ENCODE measurements around the gene ELOVL1. TPM values are rescaled to one million over a fixed set of nuclear protein-coding genes. Genes with fewer than 3 reads are reported as not detected.
"Not testable (repeated sequence)": the region's sequence is repeated elsewhere in the genome, so short reads cannot be mapped to it uniquely, and the experiment has no call there.

The ELOVL1 gene
- 10 to 100 TPM; 45.2 to 87.2 (median 80.5) TPM for polyA plus RNA-seq (ENCODE audit: insufficient read length in 4 of 4)

- DNase-seq (ENCODE audit: low read depth in 4 of 4, low spot score in 3 of 4), result peak in 3 of 4 donors; percentile 71 to 77 (median 73)
Measured at GRCh38 chr1:43367904-43368645, at the start of gene ELOVL1. Gene ELOVL1 (minus strand): TSS chr1:43368011. CDS start chr1:43365609, 2,402 bp downstream.

- DNase-seq (ENCODE audit: low read depth in 4 of 4, low spot score in 3 of 4), result no peak
Measured at GRCh38 chr1:43415901-43416300, 48.1 kb upstream of the ELOVL1 start.

- DNase-seq (ENCODE audit: low read depth in 4 of 4, low spot score in 3 of 4), result peak in 3 of 4 donors; percentile 12 to 30 (median 22)
Measured at GRCh38 chr1:43414634-43415223, 46.9 kb upstream of the ELOVL1 start.

GRCh38 chr1:43413426-43413825 is 45.6 kb upstream of the ELOVL1 start:
- DNase-seq (ENCODE audit: low read depth in 4 of 4, low spot score in 3 of 4), result not testable (repeated sequence)

- no peak for DNase-seq (ENCODE audit: low read depth in 4 of 4, low spot score in 3 of 4)
Measured at GRCh38 chr1:43410571-43410970, 42.8 kb upstream of the ELOVL1 start.

- DNase-seq (ENCODE audit: low read depth in 4 of 4, low spot score in 3 of 4), result no peak
Measured at GRCh38 chr1:43405876-43406234, 38.0 kb upstream of the ELOVL1 start.

GRCh38 chr1:43405219-43405875 is 37.5 kb upstream of the ELOVL1 start:
- DNase-seq (ENCODE audit: low read depth in 4 of 4, low spot score in 3 of 4), result no peak

- no peak for DNase-seq (ENCODE audit: low read depth in 4 of 4, low spot score in 3 of 4)
Measured at GRCh38 chr1:43404353-43404752, 36.5 kb upstream of the ELOVL1 start.

- no peak for DNase-seq (ENCODE audit: low read depth in 4 of 4, low spot score in 3 of 4)
Measured at GRCh38 chr1:43402089-43402865, 34.5 kb upstream of the ELOVL1 start.

- not testable (repeated sequence) for DNase-seq (ENCODE audit: low read depth in 4 of 4, low spot score in 3 of 4)
Measured at GRCh38 chr1:43400441-43400840, 32.6 kb upstream of the ELOVL1 start.

- DNase-seq (ENCODE audit: low read depth in 4 of 4, low spot score in 3 of 4), result no peak
Measured at GRCh38 chr1:43398227-43398626, 30.4 kb upstream of the ELOVL1 start.

- no peak for DNase-seq (ENCODE audit: low read depth in 4 of 4, low spot score in 3 of 4)
Measured at GRCh38 chr1:43396059-43396458, 28.2 kb upstream of the ELOVL1 start.

GRCh38 chr1:43395523-43395922 is 27.7 kb upstream of the ELOVL1 start:
- no peak for DNase-seq (ENCODE audit: low read depth in 4 of 4, low spot score in 3 of 4)

- DNase-seq (ENCODE audit: low read depth in 4 of 4, low spot score in 3 of 4), result no peak
Measured at GRCh38 chr1:43392702-43393101, 24.9 kb upstream of the ELOVL1 start.

- DNase-seq (ENCODE audit: low read depth in 4 of 4, low spot score in 3 of 4), result peak; percentile 88 to 92 (median 90)
Measured at GRCh38 chr1:43389326-43390313, 21.8 kb upstream of the ELOVL1 start, which contains the start of the genes MED8 and SZT2. Gene MED8 (minus strand): TSS chr1:43389800. CDS start chr1:43389764, 36 bp downstream. Gene SZT2 (plus strand): TSS chr1:43389899. CDS start chr1:43389969, 70 bp downstream.

GRCh38 chr1:43388613-43389012 is 20.8 kb upstream of the ELOVL1 start:
- DNase-seq (ENCODE audit: low read depth in 4 of 4, low spot score in 3 of 4), result no peak

GRCh38 chr1:43387976-43388599 is 20.3 kb upstream of the ELOVL1 start:
- no peak for DNase-seq (ENCODE audit: low read depth in 4 of 4, low spot score in 3 of 4)

- DNase-seq (ENCODE audit: low read depth in 4 of 4, low spot score in 3 of 4), result no peak
Measured at GRCh38 chr1:43386676-43387075, 18.9 kb upstream of the ELOVL1 start.

GRCh38 chr1:43383449-43383848 is 15.6 kb upstream of the ELOVL1 start:
- no peak for DNase-seq (ENCODE audit: low read depth in 4 of 4, low spot score in 3 of 4)
